Neural crest cell (in vitro differentiated cells): ENCODE measurements around the gene LAMC1. TPM values are rescaled to one million over a fixed set of nuclear protein-coding genes. Genes with fewer than 3 reads are reported as not detected.

Source experiments
- DNase-seq: peaks from one replicate; pipeline ENCODE4 v3.0.0; 2021; ENCODE audit warnings: low read depth, mixed read lengths, low spot score
- H3K27ac Mint-ChIP-seq: one replicate; pipeline ENCODE4 v1.8.0; 2021; ENCODE audit warnings: mild to moderate bottlenecking, mixed read lengths; ENCODE audit not compliant: unreplicated experiment
- H3K27me3 Mint-ChIP-seq: 2 replicates; pipeline ENCODE4 v1.8.0; 2021; ENCODE audit warnings: low read depth, mild to moderate bottlenecking, mixed read lengths
- H3K36me3 Mint-ChIP-seq: 2 replicates; pipeline ENCODE4 v1.8.0; 2021; ENCODE audit warnings: low read depth, mild to moderate bottlenecking, mixed read lengths
- H3K4me1 Mint-ChIP-seq: 2 replicates; pipeline ENCODE4 v1.8.0; 2021; ENCODE audit warnings: mixed read lengths
- H3K4me3 Mint-ChIP-seq: one replicate; pipeline ENCODE4 v1.8.0; 2021; ENCODE audit warnings: mild to moderate bottlenecking, mixed read lengths
- H3K9me3 Mint-ChIP-seq: 2 replicates; pipeline ENCODE4 v1.8.0; 2021; ENCODE audit warnings: mixed read lengths
- total RNA-seq: library from RNA; stranded (reverse); gene quantifications from 2 replicates; pipeline ENCODE4 v1.2.1, GENCODE V29; 2021
- TF ChIP-seq, protein P1 (sequence below): fragments of 200-600 bp; sonication (generic); conservative IDR thresholded peaks from 2 replicates; pipeline ENCODE4 v1.5.0; 2021; ENCODE audit warnings: antibody characterized with exemption, mild to moderate bottlenecking

LAMC1 gene
- total RNA-seq, 1 donor from 2014 or later: 82.0 TPM

GRCh38 chr1:183081402-183082120 is 58.3 kb downstream of the LAMC1 start:
- TF ChIP-seq, protein P1, sequence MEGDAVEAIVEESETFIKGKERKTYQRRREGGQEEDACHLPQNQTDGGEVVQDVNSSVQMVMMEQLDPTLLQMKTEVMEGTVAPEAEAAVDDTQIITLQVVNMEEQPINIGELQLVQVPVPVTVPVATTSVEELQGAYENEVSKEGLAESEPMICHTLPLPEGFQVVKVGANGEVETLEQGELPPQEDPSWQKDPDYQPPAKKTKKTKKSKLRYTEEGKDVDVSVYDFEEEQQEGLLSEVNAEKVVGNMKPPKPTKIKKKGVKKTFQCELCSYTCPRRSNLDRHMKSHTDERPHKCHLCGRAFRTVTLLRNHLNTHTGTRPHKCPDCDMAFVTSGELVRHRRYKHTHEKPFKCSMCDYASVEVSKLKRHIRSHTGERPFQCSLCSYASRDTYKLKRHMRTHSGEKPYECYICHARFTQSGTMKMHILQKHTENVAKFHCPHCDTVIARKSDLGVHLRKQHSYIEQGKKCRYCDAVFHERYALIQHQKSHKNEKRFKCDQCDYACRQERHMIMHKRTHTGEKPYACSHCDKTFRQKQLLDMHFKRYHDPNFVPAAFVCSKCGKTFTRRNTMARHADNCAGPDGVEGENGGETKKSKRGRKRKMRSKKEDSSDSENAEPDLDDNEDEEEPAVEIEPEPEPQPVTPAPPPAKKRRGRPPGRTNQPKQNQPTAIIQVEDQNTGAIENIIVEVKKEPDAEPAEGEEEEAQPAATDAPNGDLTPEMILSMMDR: no peak
- Mint-ChIP-seq H3K27me3 (no peaks in the 10 kb centered on the region), H3K9me3 (no peaks in the 10 kb centered on the region), H3K4me1 (peaks cover 32% of the 10 kb centered on the region), H3K27ac (no peak overlapping the region), H3K36me3 (no peaks in the 10 kb centered on the region), H3K4me3 (peak overlapping the region; percentile 6)
- DNase-seq: no peak

GRCh38 chr1:183082650-183083049 is 59.4 kb downstream of the LAMC1 start:
- peaks cover 28% of the 10 kb centered on the region for H3K4me1 Mint-ChIP-seq
- H3K36me3 Mint-ChIP-seq: no peaks in the 10 kb centered on the region
- no peaks in the 10 kb centered on the region for H3K27me3 Mint-ChIP-seq
- H3K4me3 Mint-ChIP-seq: no peak overlapping the region
- H3K9me3 Mint-ChIP-seq: no peaks in the 10 kb centered on the region
- DNase-seq: no peak
- H3K27ac Mint-ChIP-seq: no peak overlapping the region
- TF ChIP-seq, protein P1: no peak

GRCh38 chr1:183087001-183087400 is 63.8 kb downstream of the LAMC1 start:
- Mint-ChIP-seq H3K9me3 (no peaks in the 10 kb centered on the region), H3K27me3 (no peaks in the 10 kb centered on the region), H3K4me3 (no peak overlapping the region), H3K4me1 (peaks cover 45% of the 10 kb centered on the region), H3K36me3 (no peaks in the 10 kb centered on the region), H3K27ac (no peak overlapping the region)
- no peak for DNase-seq
- TF ChIP-seq, protein P1: no peak

GRCh38 chr1:183089025-183089639 is 65.9 kb downstream of the LAMC1 start:
- Mint-ChIP-seq H3K27ac (no peak overlapping the region), H3K4me1 (peaks cover 55% of the 10 kb centered on the region), H3K9me3 (no peaks in the 10 kb centered on the region), H3K4me3 (no peak overlapping the region), H3K36me3 (no peaks in the 10 kb centered on the region), H3K27me3 (no peaks in the 10 kb centered on the region)
- TF ChIP-seq, protein P1: no peak
- no peak for DNase-seq

DNA sequence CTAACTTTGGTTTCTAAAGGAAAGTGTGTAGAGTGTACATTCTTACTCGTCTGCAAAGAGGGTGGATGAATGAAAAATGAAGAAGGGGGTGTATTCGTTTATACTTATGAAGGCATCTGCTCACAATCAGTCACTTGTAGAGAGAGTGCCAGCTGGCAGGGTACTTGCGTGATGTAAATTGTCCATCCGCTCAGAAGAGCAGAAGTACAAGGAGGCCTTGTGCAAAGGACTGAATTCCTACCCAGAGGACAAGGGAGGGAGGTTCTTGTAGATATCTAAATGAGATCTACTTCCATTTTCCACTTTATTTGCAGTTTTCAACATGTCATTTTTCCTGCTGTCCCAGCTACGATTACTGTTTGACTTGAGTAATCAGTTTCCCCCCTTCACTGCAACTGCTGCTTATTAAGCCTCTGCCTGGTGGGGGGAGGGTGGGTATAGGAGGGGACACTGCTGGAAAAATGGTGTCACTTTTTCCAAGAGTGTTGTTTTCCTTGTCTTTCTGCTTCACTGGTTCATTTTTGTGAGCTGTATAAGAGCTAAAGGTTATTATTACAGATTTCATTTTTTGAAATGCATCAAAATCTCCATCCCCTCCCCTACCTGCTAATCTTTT is 67.3 kb downstream of the LAMC1 start:
- TF ChIP-seq, protein P1: no peak
- Mint-ChIP-seq H3K4me1 (peaks cover 53% of the 10 kb centered on the region), H3K36me3 (no peaks in the 10 kb centered on the region), H3K27ac (peak overlapping the region; percentile 92), H3K27me3 (no peaks in the 10 kb centered on the region), H3K9me3 (no peaks in the 10 kb centered on the region), H3K4me3 (peak overlapping the region; percentile 78)
- DNase-seq: no peak
